B cell (primary cell): ENCODE results near the gene PRLR.

Experiments
- EZH2 ChIP-seq: IDR thresholded peaks from 2 replicates; pipeline ENCODE4 v1.6.1; 2012; ENCODE audit warnings: borderline replicate concordance, low read depth, mild to moderate bottlenecking, moderate library complexity, low read length; ENCODE audit not compliant: insufficient read depth, poor library complexity, severe bottlenecking
- TF ChIP-seq, protein P1 (sequence below): fragments of 200-600 bp; IDR thresholded peaks from one replicate; pipeline ENCODE4 v1.8.0; 2022; ENCODE audit warnings: antibody characterized with exemption, mild to moderate bottlenecking

DNA sequence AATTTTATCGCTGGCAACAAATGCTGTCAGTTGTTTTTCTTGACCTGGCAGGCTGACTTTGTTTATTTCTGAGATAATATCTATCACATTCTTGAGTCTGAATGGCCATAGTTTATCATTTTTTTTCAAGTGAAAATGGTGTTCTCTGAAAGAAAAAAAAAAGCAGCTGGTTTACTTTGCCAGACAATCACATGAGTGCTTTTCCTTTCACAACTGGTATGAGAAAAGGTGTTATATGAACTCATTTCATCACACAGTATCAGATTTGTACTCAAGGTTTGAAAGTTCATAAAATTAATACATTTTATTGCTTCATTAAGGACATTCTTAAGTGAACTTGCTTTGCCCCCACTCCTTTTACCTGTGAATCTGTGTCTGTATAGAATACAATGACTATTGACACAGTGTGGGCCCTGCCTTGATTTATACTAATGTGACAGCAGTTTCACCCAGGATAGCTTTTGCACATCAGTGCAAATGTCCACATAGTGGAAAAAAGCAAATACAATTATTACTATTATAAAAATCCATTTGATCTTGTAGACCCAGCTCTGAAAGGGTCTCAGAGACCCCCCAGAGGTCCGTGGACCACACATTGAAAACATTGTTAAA is 33.1 kb upstream of the PRLR start:
- TF ChIP-seq, protein P1, sequence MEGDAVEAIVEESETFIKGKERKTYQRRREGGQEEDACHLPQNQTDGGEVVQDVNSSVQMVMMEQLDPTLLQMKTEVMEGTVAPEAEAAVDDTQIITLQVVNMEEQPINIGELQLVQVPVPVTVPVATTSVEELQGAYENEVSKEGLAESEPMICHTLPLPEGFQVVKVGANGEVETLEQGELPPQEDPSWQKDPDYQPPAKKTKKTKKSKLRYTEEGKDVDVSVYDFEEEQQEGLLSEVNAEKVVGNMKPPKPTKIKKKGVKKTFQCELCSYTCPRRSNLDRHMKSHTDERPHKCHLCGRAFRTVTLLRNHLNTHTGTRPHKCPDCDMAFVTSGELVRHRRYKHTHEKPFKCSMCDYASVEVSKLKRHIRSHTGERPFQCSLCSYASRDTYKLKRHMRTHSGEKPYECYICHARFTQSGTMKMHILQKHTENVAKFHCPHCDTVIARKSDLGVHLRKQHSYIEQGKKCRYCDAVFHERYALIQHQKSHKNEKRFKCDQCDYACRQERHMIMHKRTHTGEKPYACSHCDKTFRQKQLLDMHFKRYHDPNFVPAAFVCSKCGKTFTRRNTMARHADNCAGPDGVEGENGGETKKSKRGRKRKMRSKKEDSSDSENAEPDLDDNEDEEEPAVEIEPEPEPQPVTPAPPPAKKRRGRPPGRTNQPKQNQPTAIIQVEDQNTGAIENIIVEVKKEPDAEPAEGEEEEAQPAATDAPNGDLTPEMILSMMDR = no peak
- no peak for TF ChIP-seq EZH2
